RKO (cell line): ENCODE measurements around the gene CCT3.
"Not testable (repeated sequence)": the region's sequence is repeated elsewhere in the genome, so short reads cannot be mapped to it uniquely, and the experiment has no call there.

Experiments used
- DNase-seq: peaks from one replicate; pipeline ENCODE4 v3.0.0-alpha.2; 2016; ENCODE audit warnings: low spot score

Gene CCT3

DNA sequence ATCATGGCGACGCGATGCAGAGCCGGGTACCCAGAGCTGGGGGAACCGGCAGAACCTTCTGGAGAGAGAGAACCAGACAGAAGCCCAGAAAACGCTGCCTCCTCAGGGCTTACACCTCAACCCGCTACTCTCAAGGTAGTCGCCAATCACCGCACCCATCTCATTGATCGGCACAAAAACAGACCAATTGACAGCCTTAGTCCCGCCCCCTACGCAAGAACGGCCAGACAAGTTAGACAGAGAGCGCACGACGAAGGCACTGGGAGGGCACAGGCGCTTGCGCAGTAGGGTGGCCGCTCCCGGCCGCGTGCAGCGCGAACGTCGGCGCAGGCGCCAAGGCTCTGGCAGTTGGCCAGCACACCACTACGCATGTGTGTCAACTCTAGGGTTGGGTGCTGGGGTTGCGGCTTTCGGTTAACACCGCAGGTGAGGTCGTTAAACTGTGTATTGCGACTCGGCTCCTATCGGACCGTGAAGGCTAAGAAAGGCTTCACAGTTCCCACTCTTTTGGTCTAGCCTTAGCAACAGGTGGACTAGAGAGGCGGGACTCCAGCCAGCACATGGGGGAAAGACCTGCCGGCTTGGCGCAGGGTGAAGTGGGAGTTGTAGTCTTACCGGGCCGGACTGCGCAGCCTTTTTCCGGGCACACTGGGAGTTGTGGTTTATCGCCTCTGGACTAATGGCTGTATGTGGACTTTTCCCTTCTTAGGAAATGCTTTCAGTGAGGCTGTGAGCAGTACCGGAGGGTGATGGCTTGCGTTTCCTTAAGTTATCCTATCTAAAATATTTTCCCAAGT lies at the start of gene CCT3, which contains the start of gene TSACC:
CCT3 (minus strand) TSS at position 113 of the 797 bp plus-strand sequence; CDS start at position 5, 108 bp downstream.
TSACC (plus strand) TSS at position 347 of the 797 bp plus-strand sequence. CDS start 1,232 bp downstream, outside the sequence.
- peak; percentile 99 for DNase-seq

DNA sequence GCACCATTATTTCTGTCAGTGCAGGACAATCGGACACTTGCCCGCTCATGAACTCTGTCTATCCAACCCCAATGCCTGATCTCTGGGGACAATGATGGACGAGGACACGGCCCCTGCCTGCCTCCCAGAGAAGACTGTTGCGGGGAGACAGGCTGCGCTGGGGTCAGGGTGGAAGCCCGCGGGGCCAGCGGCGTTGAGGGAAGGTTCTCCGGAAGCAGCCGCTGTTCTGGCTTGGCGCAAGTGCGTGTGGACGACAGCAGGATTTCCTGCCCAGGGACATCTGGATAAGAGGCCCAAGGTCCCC lies 49.7 kb upstream of the CCT3 start:
- no peak for DNase-seq

DNA sequence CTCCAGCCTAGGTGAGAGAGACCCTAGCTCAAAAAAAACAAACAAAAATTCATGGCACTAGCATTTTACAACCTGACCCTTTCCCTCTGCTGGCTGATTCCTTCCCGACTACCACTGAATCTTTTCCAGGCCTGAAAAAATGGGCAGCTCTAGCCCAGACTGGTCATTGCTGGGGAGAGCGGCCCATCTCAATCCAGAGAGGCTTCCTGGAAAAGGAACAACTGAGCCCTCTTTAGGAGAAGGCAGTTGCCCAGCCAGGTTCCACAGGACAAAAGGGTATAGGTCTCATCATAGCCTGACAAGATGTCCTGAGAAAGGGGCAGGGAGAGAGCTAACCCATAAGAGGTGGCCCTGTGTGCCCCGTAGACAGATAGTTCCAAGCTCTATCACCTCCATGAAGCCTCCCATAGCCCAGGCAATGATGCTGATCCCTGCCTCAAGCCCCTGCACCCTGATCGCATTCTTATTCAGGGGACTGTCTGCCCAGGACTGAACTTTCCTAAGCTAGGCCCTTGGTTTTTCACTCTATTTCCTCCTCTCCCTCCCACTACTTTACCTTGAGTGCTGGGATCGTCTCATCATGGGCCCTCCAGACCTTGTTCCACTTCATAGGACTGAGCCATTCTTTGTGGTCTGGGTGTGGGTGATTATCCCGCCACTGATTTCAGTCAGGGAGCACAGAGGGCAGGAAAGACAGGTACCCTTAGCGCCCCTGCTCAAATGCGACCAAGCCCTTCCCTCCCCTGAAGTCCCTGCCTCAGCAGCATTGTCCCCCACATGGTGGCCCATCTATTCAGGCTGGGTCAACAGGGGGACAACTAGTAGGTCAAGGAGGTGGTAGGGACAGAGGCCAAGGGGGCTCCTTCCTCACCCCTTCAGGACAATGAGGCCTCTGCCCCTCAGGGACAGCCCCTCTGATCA lies 49.1 kb upstream of the CCT3 start:
- no peak for DNase-seq

DNA sequence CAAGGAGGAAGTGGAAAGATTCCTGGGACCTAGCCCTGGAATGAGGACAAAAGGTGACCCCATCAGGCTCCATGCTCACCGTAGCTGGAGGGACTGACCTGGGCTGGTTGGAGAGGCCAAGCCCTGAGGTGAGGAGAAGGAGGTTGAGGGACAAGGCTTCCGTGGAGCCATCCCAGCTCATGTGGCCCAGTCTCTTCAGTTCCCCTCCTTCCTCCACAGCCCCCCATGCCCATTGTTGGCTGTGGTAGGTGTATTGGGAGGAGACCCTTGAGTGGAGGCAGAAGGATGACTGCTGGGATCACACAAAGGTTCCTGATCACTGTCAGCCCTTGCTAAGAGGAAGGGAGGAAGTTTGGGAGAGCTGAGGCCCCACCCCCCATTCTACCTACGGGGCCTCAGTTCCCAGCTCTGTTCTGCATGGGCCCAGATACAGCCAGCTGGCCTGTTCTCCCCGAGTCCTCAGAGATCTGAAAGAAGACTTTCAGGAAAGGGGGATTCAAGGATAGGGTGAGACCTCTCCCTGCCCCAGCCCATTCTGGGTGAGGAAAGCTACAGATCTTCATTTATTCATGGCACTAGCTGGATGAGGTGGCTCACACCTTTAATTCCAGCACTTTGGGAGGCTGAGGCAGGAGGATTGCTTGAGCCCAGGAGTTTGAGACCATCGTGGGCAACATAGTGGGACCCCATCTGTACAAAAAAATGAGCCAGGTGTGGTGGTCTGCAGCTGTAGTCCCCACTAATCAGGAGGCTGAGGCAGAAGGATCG lies 48.2 kb upstream of the CCT3 start:
- DNase-seq, result no peak

DNA sequence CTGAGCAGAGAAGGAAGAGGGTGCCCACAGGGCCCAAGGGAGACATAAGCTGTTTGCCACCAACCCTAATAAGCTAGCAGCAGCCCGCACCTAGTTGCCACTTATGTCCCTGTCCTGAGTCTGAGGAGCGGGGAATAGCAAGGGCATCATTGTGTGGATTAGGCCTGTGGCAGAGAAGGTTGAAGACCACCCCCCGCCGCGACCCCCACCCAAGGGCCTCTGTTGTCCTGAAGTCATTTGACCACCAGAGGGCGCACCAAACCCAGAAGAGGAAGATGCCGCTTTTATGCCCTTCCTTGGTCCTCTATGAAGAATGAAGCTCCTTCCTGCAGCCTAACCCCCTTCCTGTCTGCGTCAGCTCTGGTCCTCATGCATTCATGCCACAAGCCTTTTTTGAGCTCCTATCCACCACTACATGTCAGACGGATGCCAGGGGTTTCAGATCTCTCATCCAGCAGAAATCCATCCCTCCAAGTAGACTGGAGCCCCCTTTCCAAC lies 47.5 kb upstream of the CCT3 start:
- DNase-seq, result peak; percentile 75

DNA sequence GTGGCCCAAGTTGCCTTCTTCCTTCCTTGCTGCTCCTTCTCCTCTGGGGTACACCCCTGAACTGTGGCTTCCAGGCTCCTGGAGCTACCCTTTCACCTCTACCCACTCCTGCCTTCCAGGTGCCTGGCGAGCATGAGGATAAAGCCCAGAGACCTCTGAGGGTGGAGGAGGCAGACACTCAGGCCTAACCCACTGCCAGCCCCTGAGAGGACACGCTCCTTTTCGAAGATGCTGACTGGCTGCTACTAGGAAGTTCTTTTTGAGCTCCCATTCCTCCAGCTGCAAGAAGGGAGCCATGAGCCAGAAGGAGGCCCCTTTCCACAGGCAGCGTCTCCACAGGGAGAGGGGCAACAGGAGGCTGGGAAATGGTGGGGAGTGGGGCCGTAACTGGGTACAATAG lies 46.6 kb upstream of the CCT3 start:
- DNase-seq, result no peak

DNA sequence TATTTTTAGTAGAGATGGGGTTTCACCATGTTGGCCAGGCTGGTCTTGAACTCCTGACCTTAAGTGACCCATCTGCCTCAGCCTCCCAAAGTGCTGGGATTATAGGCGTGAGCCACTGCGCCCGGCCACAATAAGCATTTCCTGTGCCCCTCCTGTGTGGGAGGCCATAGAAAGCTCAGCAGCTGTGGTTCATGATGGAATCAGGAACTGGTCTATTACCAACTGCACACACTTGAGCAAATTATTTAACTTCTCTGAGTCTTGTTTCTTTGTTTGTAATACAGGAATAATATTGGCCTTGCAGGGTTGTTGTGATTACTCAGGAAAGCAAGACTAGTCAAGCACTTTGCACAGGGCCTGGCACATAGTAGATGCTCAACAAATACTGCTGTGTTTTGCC lies 45.9 kb upstream of the CCT3 start:
- no peak for DNase-seq

DNA sequence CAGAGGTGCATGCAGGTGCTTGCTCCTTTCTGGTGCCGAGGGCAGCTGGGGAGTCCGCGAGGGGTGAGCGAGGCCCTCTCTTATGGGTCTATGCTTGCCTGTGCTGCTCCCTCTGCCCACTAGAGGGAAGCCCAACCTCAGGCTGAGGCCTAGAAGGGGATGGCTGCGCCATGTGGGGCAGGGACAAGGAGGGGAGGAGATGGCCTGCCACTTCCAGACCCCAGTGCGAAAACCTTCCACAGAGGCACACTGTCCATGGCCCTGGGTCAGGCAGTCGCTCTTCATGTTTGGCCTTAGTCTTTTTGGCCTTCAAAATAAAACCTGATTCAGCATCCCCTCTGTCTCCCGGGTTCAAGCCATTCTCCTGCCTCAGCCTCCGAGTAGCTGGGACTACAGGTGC lies 44.9 kb upstream of the CCT3 start:
- peak; percentile 64 for DNase-seq

DNA sequence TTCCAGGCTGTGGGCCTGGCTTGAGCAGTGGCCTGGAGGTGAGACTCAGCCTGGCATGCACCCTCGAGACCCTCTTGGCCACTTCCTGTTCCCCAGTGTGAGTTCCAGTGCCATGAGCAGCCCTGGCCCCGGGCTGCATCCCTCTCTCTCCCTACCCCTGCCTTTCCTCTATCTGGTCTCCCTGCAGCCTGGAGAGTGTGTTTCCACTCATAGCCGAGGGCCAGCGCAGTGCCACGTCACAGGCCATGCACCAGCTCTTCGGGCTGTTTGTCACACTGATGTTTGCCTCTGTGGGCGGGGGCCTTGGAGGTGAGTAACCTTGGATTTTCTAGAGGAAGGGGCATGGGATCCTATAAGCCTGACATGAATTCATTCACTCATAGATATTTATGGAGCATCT lies 44.5 kb upstream of the CCT3 start:
- no peak for DNase-seq

DNA sequence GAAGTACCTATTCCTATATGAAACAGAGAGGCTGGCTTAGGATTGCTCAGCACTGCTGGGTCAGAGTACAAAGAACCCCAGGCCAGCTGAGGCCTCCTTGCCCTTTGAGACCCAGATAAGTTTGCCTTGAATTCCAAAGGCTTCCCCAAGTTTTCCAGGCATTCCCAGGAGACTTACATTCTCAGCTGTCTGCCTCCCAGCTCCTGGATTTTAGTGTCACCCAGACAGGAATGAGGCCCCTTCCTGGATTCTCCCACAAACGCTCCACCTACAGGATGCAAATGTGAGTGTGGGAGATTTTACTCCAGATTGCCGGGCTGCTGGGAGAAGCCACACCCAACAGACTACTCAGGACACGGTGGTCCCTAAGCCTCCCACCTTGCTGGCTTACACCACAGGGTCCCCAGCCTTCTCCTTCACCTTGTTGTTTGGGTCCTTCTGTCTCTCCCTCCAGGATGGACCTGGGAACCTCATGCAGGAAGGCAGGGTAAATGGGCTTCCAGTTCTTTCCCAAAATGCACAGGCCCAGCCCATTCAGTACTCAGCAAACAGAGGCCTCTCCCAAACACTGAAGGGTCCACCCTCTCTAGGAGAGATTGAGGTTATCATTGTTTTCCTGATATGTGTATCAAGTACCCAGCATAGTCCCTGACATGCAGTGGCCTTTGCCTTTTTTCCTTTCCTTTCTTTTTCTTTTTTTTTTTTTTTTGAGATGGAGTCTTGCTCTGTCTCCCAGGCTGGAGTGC lies 41.5 kb upstream of the CCT3 start:
- peak; percentile 26 for DNase-seq

DNA sequence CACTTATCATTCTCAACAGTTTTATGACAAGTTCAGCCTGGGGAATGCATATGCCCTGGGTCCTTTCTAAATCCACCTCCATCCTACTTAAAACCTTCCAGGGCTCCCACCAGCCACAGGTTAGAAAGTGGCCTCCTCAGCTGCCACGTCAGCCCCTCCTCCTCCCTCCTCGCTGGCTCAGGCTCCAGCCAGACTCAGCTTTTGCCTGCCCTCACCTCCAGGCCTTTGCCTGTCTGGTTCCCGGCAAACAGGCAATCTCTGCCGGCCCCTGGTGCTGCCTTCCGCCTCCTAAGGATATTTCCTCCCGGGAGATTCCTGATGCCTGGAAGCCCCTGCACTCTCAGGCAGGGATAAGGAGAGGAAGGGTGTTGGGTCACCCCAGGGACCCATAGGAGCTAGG lies 40.5 kb upstream of the CCT3 start:
- DNase-seq, result no peak

DNA sequence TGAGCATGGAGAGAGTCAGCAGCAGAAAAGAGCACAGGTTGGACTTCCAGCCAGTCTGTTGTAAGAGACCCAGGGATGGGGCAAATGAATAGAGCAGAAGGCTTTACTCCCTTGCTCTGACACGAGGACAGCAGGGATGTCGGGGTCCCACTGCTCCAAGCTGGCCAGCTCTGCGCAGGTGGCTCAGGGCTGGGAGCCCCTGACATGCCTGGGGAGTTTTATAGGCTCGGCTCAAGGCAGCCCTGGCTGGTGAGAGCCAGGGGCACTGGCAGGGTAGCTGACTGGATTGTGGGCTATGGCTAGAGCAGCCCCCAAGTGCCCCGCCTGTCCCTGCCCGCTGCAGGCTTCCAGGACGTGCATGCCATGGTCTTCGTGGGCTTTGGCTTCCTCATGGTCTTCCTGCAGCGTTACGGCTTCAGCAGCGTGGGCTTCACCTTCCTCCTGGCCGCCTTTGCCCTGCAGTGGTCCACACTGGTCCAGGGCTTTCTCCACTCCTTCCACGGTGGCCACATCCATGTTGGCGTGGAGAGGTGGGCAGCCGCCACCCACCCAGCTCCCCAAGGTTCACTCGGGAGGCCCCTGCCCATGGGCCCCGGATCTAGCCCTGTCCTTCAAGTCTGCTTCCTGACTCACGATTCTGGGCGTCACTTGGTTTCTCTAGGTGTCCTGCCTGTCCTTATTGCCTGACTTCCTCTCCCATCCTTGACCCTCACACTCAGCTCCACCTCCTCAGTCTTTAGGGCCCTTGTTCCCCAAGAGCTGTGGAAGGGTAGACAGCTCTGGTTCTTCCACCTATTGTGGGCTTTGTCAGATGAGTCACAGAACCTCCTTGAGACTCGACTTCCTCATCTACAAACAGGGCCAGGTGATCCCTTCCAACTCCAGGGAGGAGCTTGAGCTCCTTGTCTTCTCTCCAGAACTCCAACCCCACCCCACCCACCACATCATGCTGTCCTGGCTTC lies 39.1 kb upstream of the CCT3 start:
- no peak for DNase-seq

DNA sequence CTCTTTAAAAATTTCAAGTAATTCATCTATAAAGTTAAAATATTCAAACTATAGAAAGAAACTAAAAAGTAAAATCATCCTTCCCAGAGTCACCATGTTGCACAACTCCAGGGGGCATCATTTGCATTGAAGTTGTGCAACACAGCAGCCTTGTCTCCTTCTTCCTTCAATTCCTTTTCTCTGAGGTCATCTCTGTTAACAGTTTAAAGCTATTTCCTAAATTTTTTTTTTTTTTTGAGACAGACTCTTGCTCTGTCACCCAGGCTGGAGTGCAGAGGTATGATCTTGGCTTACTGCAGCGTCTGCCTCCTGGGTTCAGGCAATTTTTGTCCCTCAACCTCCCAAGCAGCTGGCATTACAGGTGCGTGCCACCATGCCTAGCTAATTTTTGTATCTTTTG lies 38.1 kb upstream of the CCT3 start:
- DNase-seq, result no peak

DNA sequence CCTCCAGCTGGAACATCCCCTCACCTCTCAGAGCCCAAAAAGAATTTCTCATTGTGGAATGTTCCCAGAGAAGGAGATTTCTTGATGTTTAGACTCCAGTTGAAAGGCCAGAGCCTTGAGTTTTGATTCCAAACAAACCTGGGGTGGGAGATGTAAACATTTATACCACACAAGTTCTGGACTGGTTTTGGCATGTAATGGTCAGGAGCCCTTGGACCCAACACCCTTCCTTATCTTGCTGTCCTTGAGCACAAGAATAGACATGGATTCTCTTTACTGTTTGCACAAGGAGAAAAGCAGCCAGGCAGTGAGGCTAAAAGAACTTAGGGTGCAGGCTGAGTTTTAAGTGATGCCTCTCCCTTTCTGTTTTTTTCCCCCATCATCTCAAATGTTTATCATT lies 35.5 kb upstream of the CCT3 start:
- no peak for DNase-seq

DNA sequence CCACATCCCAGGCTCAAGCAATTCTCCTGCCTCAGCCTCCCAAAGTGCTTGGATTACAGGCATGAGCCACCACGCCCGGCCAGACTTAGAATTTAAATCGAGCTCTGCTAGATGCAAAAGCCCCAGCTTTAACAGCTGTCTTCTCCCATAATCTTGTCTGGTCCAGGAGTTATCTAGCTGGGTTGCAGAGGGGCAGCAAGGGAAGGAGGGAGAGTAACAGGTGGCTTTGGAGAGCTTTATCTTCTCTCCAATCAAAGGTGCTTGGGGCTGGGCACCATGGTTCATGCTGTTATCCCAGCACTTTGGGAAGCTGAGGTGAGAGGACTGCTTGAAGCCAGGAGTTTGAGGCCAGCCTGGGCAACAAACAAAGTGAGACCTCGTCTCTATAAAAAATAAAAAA lies 34.8 kb upstream of the CCT3 start:
- no peak for DNase-seq

DNA sequence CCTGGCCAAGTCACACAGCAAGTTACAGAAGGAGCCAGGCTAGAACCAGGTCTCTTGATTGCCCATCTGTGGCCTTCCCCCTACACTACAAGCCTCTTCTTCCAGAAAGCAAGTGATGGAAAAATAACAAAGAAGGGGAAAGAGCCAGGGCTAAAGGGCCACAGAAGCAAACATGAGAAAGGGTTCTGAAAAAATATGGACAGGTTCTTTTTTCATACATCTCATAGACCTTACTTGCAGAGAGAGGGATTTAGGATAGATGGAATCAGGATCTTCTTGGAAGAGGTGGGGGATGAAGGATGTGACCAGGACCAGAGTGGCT lies 34.1 kb upstream of the CCT3 start:
- DNase-seq, result peak; percentile 61

DNA sequence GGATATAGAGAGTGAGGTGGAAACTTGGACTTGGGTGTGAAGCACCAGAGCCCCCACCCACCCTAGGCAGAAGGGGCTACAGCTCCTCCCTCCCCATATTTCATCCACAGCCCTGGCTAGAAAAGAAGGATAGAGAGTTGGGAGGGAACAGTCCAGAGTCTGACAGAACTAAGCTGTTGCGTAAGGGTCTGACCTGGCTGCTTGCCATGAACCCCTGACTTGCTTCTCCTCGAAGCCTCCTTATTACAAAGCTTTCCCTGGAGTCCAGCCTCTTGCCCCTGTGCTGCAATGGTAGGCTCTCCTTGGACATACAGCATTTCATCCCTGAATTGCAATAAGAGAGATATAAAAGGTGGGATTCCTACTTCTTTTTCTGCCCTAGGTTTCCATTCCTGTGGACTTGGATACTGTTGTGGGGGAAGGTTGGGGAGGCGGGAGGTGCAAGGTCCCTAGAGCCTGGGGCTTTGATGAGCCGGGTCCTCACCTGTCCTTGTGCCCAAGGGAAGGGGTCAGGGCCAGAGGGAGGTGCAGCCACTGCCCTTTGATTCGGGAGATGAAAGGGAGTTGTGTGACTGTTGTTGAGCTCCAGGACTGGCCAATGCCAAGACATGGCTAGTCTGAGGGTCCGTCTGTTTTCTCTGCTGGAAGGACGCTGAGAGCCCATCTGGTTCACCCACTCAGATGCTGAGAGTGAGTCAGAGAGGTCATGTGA lies 33.6 kb upstream of the CCT3 start:
- DNase-seq, result no peak

DNA sequence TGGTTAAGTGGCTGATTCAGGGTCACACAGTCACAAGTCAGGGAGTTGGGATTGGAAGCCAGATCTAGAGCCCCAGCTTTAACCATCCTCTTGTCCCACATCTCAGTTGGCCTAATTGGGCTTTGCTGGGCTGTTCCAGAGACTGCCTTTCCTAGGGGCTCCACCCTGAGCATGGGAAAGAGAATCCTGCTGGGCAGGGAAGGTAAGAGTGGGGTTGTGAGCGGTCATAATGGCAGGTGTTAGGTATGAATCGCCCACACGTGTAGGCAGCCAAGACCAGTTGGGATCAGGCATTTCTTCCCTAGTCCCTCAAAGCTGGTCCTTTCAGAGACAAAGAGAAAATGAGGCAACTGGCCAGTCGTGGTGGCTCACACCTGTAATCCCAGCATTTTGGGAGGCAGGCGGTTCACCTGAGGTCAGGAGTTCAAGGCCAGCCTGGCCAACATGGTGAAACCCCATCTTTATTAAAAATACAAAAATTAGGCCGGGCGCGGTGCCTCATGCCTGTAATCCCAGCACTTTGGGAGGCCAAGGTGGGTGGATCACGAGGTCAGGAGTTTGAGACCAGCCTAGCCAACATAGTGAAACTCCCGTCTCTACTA lies 31.7 kb upstream of the CCT3 start:
- not testable (repeated sequence) for DNase-seq

DNA sequence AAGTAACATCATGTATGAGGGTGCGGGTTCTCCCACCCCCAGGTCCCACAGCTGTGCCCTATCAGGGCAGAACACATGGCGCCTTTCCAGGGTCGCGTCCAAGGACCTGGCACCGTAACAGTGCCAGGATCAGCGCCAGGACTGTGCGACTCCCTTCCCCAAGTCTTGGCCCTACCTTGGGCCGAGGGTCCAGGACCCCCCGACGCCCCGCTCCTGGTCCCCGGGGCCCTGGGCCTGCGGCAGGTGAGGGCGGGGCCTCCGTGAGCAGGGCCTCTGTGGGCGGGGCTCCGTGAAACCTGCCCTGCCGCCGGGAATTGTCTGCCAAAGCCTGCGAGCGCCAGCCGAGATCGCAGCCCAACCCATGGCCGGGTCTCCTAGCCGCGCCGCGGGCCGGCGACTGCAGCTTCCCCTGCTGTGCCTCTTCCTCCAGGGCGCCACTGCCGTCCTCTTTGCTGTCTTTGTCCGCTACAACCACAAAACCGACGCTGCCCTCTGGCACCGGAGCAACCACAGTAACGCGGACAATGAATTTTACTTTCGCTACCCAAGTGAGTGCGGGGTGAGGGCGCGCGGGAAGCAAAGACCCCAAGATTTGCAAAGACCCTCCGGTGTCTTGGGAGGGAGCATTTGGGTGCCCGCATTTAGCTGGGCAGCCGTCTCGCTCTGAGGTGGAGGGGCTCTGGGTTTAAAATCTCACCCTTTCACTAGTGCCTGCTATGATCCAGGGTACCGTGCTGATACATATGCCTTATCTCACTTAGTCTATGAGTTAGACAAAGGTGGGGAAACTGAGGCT lies 31.0 kb upstream of the CCT3 start, which contains the start of gene RHBG:
RHBG (plus strand) TSS at position 323 of the 796 bp plus-strand sequence; CDS start at position 362, 39 bp downstream.
- no peak for DNase-seq
